ENCODE data around the gene RNF150. TPM values are rescaled to one million over a fixed set of nuclear protein-coding genes. Genes with fewer than 3 reads are reported as not detected.

The RNF150 gene
- polyA plus RNA-seq, 3 donors, result 0.21 TPM; not detected in 2

- Histone ChIP-seq H3K9me3 (replicated peaks in 1 of 2; ENCODE audit: control insufficient read depth in 1 of 2, insufficient read depth in 1 of 2, low read length in 2 of 2) (no peaks in the 10 kb centered on the region), H3K27ac (ENCODE audit: low read depth in 1 of 2, low read length in 2 of 2) (no peak overlapping the region), H3K36me3 (replicated peaks in 1 of 2; ENCODE audit: control insufficient read depth in 1 of 2, insufficient read depth in 2 of 2, low read length in 2 of 2) (no peaks in the 10 kb centered on the region), H3K79me2 (ENCODE audit: insufficient read depth, low read length) (no peaks in the 10 kb centered on the region), H4K20me1 (ENCODE audit: insufficient read depth, low read length) (no peaks in the 10 kb centered on the region), H3K27me3 (ENCODE audit: control insufficient read depth in 2 of 2, insufficient read depth in 2 of 2, low read length in 2 of 2) (no peaks in the 10 kb centered on the region), H3K9ac (ENCODE audit: insufficient read depth, low read length, poor library complexity, severe bottlenecking) (no peak overlapping the region), H3K4me1 (ENCODE audit: control insufficient read depth in 1 of 2, insufficient read depth in 2 of 2, low read length in 2 of 2) (no peaks in the 10 kb centered on the region), H3K4me3 (replicated peaks in 1 of 3; ENCODE audit: low read depth in 2 of 3, low read length in 3 of 3) (no peak overlapping the region), H3K4me2 (replicated peaks; ENCODE audit: extremely low read depth, low read length, poor library complexity, severe bottlenecking) (no peak overlapping the region), H2AFZ (ENCODE audit: insufficient read depth, low read depth, low read length, poor library complexity, severe bottlenecking) (no peak overlapping the region)
- no peak overlapping the region for H3K4me3 Mint-ChIP-seq
- no peaks in the 10 kb centered on the region for H3K4me1 Mint-ChIP-seq
- intact Hi-C loops (cut with micrococcal nuclease), result no loop called here
- peaks cover 0 to 2% (median 0%) of the 10 kb centered on the region in 7 donors for H3K9me3 Mint-ChIP-seq
- TF ChIP-seq CTCF (IDR thresholded peaks at IDR 0.05), result no peak
- WGBS (ENCODE audit: insufficient coverage), result no CpG with 5 or more reads among the region's 2 CpGs
- H3K36me3 Mint-ChIP-seq, result no peaks in the 10 kb centered on the region
- peaks cover 0 to 3% (median 0%) of the 10 kb centered on the region in 3 donors for H3K27me3 Mint-ChIP-seq (ENCODE audit: low read depth in 3 of 3)
- H3K27ac Mint-ChIP-seq, result no peak overlapping the region
- no peak for DNase-seq
Observed at GRCh38 chr4:140944199-140944515, 189.1 kb downstream of the RNF150 start.

GRCh38 chr4:140943486-140944198 is 189.6 kb downstream of the RNF150 start:
- H3K4me1 Mint-ChIP-seq, result no peaks in the 10 kb centered on the region
- no peak for TF ChIP-seq CTCF (IDR thresholded peaks at IDR 0.05)
- H3K27ac Mint-ChIP-seq, result no peak overlapping the region
- no peak overlapping the region for H3K4me3 Mint-ChIP-seq
- H3K36me3 ChIP-seq (replicated peaks in 1 of 2; ENCODE audit: control insufficient read depth in 1 of 2, insufficient read depth in 2 of 2, low read length in 2 of 2), result no peaks in the 10 kb centered on the region
- H3K9me3 Mint-ChIP-seq, result peaks cover 0 to 2% (median 0%) of the 10 kb centered on the region in 7 donors
- H3K36me3 Mint-ChIP-seq, result no peaks in the 10 kb centered on the region
- H3K27me3 Mint-ChIP-seq (ENCODE audit: low read depth in 3 of 3), result peaks cover 0 to 3% (median 0%) of the 10 kb centered on the region in 3 donors
- no peaks in the 10 kb centered on the region for H3K79me2 ChIP-seq (ENCODE audit: insufficient read depth, low read length)
- intact Hi-C loops (cut with micrococcal nuclease), result no loop called here
- no peaks in the 10 kb centered on the region for H3K27me3 ChIP-seq (ENCODE audit: control insufficient read depth in 2 of 2, insufficient read depth in 2 of 2, low read length in 2 of 2)
- DNase-seq, result no peak
- no peaks in the 10 kb centered on the region for H3K9me3 ChIP-seq (replicated peaks in 1 of 2; ENCODE audit: control insufficient read depth in 1 of 2, insufficient read depth in 1 of 2, low read length in 2 of 2)
- 100% methylated on average over 1 of the region's 3 CpGs for WGBS (ENCODE audit: insufficient coverage)
- no peak overlapping the region for H3K9ac ChIP-seq (ENCODE audit: insufficient read depth, low read length, poor library complexity, severe bottlenecking)
- H2AFZ ChIP-seq (ENCODE audit: insufficient read depth, low read depth, low read length, poor library complexity, severe bottlenecking), result no peak overlapping the region
- no peak overlapping the region for H3K4me2 ChIP-seq (replicated peaks; ENCODE audit: extremely low read depth, low read length, poor library complexity, severe bottlenecking)
- no peak overlapping the region for H3K4me3 ChIP-seq (replicated peaks in 1 of 3; ENCODE audit: low read depth in 2 of 3, low read length in 3 of 3)
- H4K20me1 ChIP-seq (ENCODE audit: insufficient read depth, low read length), result no peaks in the 10 kb centered on the region
- no peak overlapping the region for H3K27ac ChIP-seq (ENCODE audit: low read depth in 1 of 2, low read length in 2 of 2)
- no peaks in the 10 kb centered on the region for H3K4me1 ChIP-seq (ENCODE audit: control insufficient read depth in 1 of 2, insufficient read depth in 2 of 2, low read length in 2 of 2)

All from CD14-positive monocyte (primary cell).